Mammary epithelial cell (primary cell): ENCODE data around the gene BPI.

Source experiments
- CTCF ChIP-seq, 2 donors: IDR thresholded peaks in 1 of 2; conservative IDR thresholded peaks in 1 of 2; 2 replicates each; pipeline ENCODE4 v1.5.1; 2011 to 2012; ENCODE audit warnings: inconsistent platforms in 2 of 2, low read length in 2 of 2, mild to moderate bottlenecking in 2 of 2, control low read depth in 1 of 2, low read depth in 1 of 2; ENCODE audit not compliant: insufficient read depth in 1 of 2; ENCODE audit errors: extremely low read depth in 1 of 2
- EZH2 ChIP-seq: IDR thresholded peaks from 2 replicates; pipeline ENCODE4 v1.6.1; 2012; ENCODE audit warnings: low read length, inconsistent platforms, borderline replicate concordance

DNA sequence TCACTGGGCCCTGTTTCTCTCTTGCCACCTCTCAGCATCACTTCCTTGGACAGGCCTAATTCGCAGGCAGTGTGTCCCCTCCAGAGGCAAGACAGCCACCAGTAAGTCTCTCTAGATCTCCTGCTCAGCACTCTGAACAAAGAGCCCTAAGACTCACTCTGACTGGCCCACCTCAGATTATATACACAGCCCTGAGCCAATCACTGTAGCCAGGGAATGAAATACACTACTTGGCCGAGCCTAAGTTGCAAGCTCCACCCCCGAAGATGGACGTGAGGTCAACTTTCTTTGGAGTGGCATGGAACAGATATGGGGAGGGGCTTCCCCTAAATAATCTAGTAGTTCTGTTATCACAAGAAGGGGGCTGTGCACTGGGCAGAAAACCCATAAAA lies 4.1 kb downstream of the BPI start:
- TF ChIP-seq CTCF (conservative IDR thresholded peaks at IDR 0.05 in 1 of 2, IDR thresholded peaks at IDR 0.05 in 1 of 2; ENCODE audit: extremely low read depth in 1 of 2, insufficient read depth in 1 of 2, low read depth in 1 of 2, low read length in 2 of 2) (no peak), EZH2 (no peak)
